Endothelial cell of umbilical vein (primary cell): Measurements from ENCODE around the gene SLC35E4. TPM values are rescaled to one million over a fixed set of nuclear protein-coding genes. Genes with fewer than 3 reads are reported as not detected.

Experiments used
- BruUV-seq: library from RNA; stranded (reverse); fragments of 400-500 nt; replicated peaks from 2 replicates; lab custom pipeline; 2021; lab: Mats Ljungman, UMichigan
- CTCF ChIA-PET: fragments of 300-600, 350-600 bp; sonication (Branson Sonifier 250); formaldehyde crosslinking; loops from one replicate; lab custom pipeline; 2021; ENCODE audit warnings: antibody characterized with exemption, inconsistent platforms; lab: Charles Lee
- POLR2A ChIA-PET: fragments of 300-600, 350-600 bp; sonication (Branson Sonifier 250); formaldehyde crosslinking; loops from one replicate; lab custom pipeline; 2021; ENCODE audit warnings: antibody characterized with exemption, inconsistent platforms; lab: Charles Lee
- DNase-seq: peaks from one replicate; pipeline ENCODE4 v3.0.0-alpha.2; 2011; ENCODE audit warnings: low read depth, low spot score
- FAIRE-seq: peaks from 2 replicates; lab custom pipeline; 2011; peaks lifted over from hg19 to GRCh38; lab: Jason Lieb, UNC
- H2AFZ ChIP-seq: 2 replicates; pipeline ENCODE4 v1.6.0; 2012; ENCODE audit warnings: low read depth, low read length, control low read depth, inconsistent platforms
- H3K27ac ChIP-seq: 2 replicates; pipeline ENCODE4 v1.5.1; 2011; ENCODE audit warnings: low read depth, mild to moderate bottlenecking, control low read depth, low read length, moderate library complexity; ENCODE audit not compliant: insufficient read depth
- H3K27me3 ChIP-seq, 2 experiments: 2 replicates each; pipeline versions ENCODE4 v1.6.0 to v1.6.1; 2011; ENCODE audit warnings: low read length in 2 of 2, mixed read lengths in 1 of 2; ENCODE audit not compliant: control insufficient read depth in 2 of 2, insufficient read depth in 2 of 2
- H3K36me3 ChIP-seq, 2 experiments: 2 replicates in 1 of 2; 3 replicates in 1 of 2; pipeline ENCODE4 v1.5.1; 2011; ENCODE audit warnings: low read length in 2 of 2, mild to moderate bottlenecking in 1 of 2, moderate library complexity in 1 of 2; ENCODE audit not compliant: control insufficient read depth in 2 of 2, insufficient read depth in 2 of 2; ENCODE audit errors: extremely low read depth in 1 of 2
- H3K4me1 ChIP-seq: 3 replicates; pipeline ENCODE4 v1.5.1; 2011; ENCODE audit warnings: mild to moderate bottlenecking, low read length; ENCODE audit not compliant: control insufficient read depth, insufficient read depth; ENCODE audit errors: extremely low read depth
- H3K4me2 ChIP-seq: 2 replicates; pipeline ENCODE4 v1.6.1; 2011; ENCODE audit warnings: low read length, control low read depth, mixed read lengths; ENCODE audit not compliant: insufficient read depth
- H3K4me3 ChIP-seq, 3 experiments: fragments of 200-600 bp in 1 of 3; sonication (generic), shearing (Covaris generic) in 1 of 3; replicated peaks in 1 of 3; 2 replicates each; pipeline ENCODE4 v1.5.1; 2011 to 2016; ENCODE audit warnings: control low read depth in 3 of 3, low read length in 3 of 3, mild to moderate bottlenecking in 2 of 3, inconsistent platforms in 1 of 3, low read depth in 1 of 3, moderate library complexity in 1 of 3; ENCODE audit not compliant: insufficient read depth in 1 of 3
- H3K79me2 ChIP-seq: 2 replicates; pipeline ENCODE4 v1.6.0; 2012; ENCODE audit warnings: low read length, inconsistent platforms; ENCODE audit not compliant: control insufficient read depth, insufficient read depth
- H3K9ac ChIP-seq: replicated peaks from 2 replicates; pipeline ENCODE3; 2011; ENCODE audit warnings: low read length, control low read depth; ENCODE audit not compliant: insufficient read depth; ENCODE audit errors: extremely low read depth
- H3K9me1 ChIP-seq: replicated peaks from 3 replicates; pipeline ENCODE4 v1.6.0; 2011; ENCODE audit warnings: mild to moderate bottlenecking, low read length; ENCODE audit not compliant: control insufficient read depth, insufficient read depth; ENCODE audit errors: extremely low read depth
- H3K9me3 ChIP-seq: replicated peaks from 2 replicates; pipeline ENCODE4 v1.5.1; 2012; ENCODE audit warnings: low read length, inconsistent platforms; ENCODE audit not compliant: control insufficient read depth, insufficient read depth
- H4K20me1 ChIP-seq: replicated peaks from 2 replicates; pipeline ENCODE3; 2011; ENCODE audit warnings: mild to moderate bottlenecking, low read length; ENCODE audit not compliant: control insufficient read depth, insufficient read depth; ENCODE audit errors: extremely low read depth
- EZH2 ChIP-seq: IDR thresholded peaks from 2 replicates; pipeline ENCODE4 v1.6.1; 2012; ENCODE audit warnings: borderline replicate concordance, low read depth, mild to moderate bottlenecking, moderate library complexity, low read length, inconsistent platforms; ENCODE audit not compliant: severe bottlenecking
- FOS ChIP-seq: IDR thresholded peaks from 2 replicates; pipeline ENCODE4 v1.6.1; 2011; ENCODE audit warnings: mild to moderate bottlenecking, low read length, moderate library complexity, borderline replicate concordance; ENCODE audit not compliant: insufficient read depth
- GATA2 ChIP-seq: IDR thresholded peaks from 2 replicates; pipeline ENCODE4 v1.7.0; 2011; ENCODE audit warnings: low read depth, mild to moderate bottlenecking, moderate library complexity, mixed read lengths, low read length; ENCODE audit not compliant: insufficient read length, insufficient read depth
- JUN ChIP-seq: IDR thresholded peaks from 2 replicates; pipeline ENCODE4 v1.6.1; 2011; ENCODE audit warnings: borderline replicate concordance, low read depth; ENCODE audit not compliant: insufficient read length, insufficient read depth
- MYC ChIP-seq: IDR thresholded peaks from one replicate; pipeline ENCODE4 v1.6.1; 2011; ENCODE audit warnings: mild to moderate bottlenecking, low read depth, low read length
- POLR2A ChIP-seq: IDR thresholded peaks from 2 replicates; pipeline ENCODE4 v1.6.1; 2012; ENCODE audit warnings: low read depth, mild to moderate bottlenecking, control low read depth, low read length
- POLR2AphosphoS5 ChIP-seq: IDR thresholded peaks from 2 replicates; pipeline ENCODE4 v1.6.1; 2012; ENCODE audit warnings: low read depth, mild to moderate bottlenecking, control low read depth, low read length, moderate library complexity; ENCODE audit not compliant: insufficient read depth
- dilution Hi-C: fragments of 300-500 bp; cut with MboI; formaldehyde crosslinking; loops from one replicate; pipeline ENCODE4 v1.15.0; 2019; ENCODE audit warnings: low sequenced_read_pairs; ENCODE audit not compliant: extremely low pct_ligation_motif_present
- intact Hi-C: fragments of 100-400 bp; cut with micrococcal nuclease; formaldehyde crosslinking; loops from one replicate; pipeline ENCODE4 v1.10.0; 2022
- polyA plus RNA-seq, 4 experiments: library from polyadenylated mRNA; depleted of rRNA in 3 of 4; stranded (reverse) in 3 of 4; unstranded in 1 of 4; fragments of >200 nt; gene quantifications; 2 replicates each; pipeline versions ENCODE4 v1.2.1 to v1.2.3, GENCODE V29; 2011 to 2012; ENCODE audit warnings: missing spikeins in 1 of 4
- total RNA-seq: library from RNA; stranded (reverse); gene quantifications from 2 replicates; pipeline ENCODE4 v1.2.3, GENCODE V29; 2021
- TF ChIP-seq, protein P1 (sequence below): IDR thresholded peaks from 2 replicates; pipeline ENCODE4 v1.6.1; 2011; ENCODE audit not compliant: insufficient read depth, insufficient read length
- TF ChIP-seq, protein P2 (sequence below), 2 donors: IDR thresholded peaks; 1 replicate in 1 of 2; 2 replicates in 1 of 2; pipeline ENCODE4 v1.5.1; 2011; ENCODE audit warnings: low read length in 2 of 2, mild to moderate bottlenecking in 2 of 2, moderate library complexity in 2 of 2, control low read depth in 1 of 2, inconsistent platforms in 1 of 2, low read depth in 1 of 2; ENCODE audit not compliant: insufficient read depth in 1 of 2; ENCODE audit errors: extremely low read depth in 1 of 2

Gene SLC35E4
- total and polyA plus RNA-seq, 2 donors (not counting 3 experiments of a cell fraction or from before 2014, with no cell fraction given): 10.7 to 15.3 TPM

DNA sequence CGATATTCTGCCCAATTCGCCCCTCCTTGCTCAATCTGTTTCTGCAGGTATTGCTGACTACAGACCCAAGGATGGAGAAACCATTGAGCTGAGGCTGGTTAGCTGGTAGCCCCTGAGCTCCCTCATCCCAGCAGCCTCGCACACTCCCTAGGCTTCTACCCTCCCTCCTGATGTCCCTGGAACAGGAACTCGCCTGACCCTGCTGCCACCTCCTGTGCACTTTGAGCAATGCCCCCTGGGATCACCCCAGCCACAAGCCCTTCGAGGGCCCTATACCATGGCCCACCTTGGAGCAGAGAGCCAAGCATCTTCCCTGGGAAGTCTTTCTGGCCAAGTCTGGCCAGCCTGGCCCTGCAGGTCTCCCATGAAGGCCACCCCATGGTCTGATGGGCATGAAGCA, 9.2 kb upstream of the SLC35E4 start:
- no peak for DNase-seq
- Histone ChIP-seq H3K79me2 (no peaks in the 10 kb centered on the region), H3K4me2 (no peak overlapping the region), H3K4me1 (peaks cover 19% of the 10 kb centered on the region), H3K9me1 (no peaks in the 10 kb centered on the region), H4K20me1 (no peaks in the 10 kb centered on the region), H3K36me3 (peaks cover 0 to 8% of the 10 kb centered on the region in 2 experiments), H3K9ac (no peak overlapping the region), H2AFZ (no peak overlapping the region), H3K27me3 (no peaks in the 10 kb centered on the region), H3K4me3 (no peak overlapping the region), H3K9me3 (no peaks in the 10 kb centered on the region), H3K27ac (peak overlapping the region; percentile 75)
- FAIRE-seq: no peak
- dilution Hi-C loops: no loop called here
- TF ChIP-seq, protein P1, sequence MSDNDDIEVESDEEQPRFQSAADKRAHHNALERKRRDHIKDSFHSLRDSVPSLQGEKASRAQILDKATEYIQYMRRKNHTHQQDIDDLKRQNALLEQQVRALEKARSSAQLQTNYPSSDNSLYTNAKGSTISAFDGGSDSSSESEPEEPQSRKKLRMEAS: no peak
- TF ChIP-seq POLR2AphosphoS5: no peak
- no peak for TF ChIP-seq FOS
- TF ChIP-seq, protein P2, sequence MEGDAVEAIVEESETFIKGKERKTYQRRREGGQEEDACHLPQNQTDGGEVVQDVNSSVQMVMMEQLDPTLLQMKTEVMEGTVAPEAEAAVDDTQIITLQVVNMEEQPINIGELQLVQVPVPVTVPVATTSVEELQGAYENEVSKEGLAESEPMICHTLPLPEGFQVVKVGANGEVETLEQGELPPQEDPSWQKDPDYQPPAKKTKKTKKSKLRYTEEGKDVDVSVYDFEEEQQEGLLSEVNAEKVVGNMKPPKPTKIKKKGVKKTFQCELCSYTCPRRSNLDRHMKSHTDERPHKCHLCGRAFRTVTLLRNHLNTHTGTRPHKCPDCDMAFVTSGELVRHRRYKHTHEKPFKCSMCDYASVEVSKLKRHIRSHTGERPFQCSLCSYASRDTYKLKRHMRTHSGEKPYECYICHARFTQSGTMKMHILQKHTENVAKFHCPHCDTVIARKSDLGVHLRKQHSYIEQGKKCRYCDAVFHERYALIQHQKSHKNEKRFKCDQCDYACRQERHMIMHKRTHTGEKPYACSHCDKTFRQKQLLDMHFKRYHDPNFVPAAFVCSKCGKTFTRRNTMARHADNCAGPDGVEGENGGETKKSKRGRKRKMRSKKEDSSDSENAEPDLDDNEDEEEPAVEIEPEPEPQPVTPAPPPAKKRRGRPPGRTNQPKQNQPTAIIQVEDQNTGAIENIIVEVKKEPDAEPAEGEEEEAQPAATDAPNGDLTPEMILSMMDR (IDR thresholded peaks at IDR 0.05; ENCODE audit: extremely low read depth in 1 of 2, insufficient read depth in 1 of 2, low read depth in 1 of 2, low read length in 2 of 2): no peak
- TF ChIP-seq MYC: no peak
- TF ChIP-seq GATA2: no peak
- TF ChIP-seq EZH2: no peak
- TF ChIP-seq JUN: no peak
- no peak for TF ChIP-seq POLR2A
- ChIA-PET CTCF (interaction anchor here (0.5 to 2.5 kb wide), 6 partner anchors 9 to 137 kb away, joined by 3 to 10 read pairs (median 6); partner anchors contain the start of genes SLC35E4 and TCN2), POLR2A (no interaction called here)
- intact Hi-C loops: no loop called here
- BruUV-seq: TSS peak; percentile 59
